ENCODE measurements around the gene RAPGEF2.

DNA sequence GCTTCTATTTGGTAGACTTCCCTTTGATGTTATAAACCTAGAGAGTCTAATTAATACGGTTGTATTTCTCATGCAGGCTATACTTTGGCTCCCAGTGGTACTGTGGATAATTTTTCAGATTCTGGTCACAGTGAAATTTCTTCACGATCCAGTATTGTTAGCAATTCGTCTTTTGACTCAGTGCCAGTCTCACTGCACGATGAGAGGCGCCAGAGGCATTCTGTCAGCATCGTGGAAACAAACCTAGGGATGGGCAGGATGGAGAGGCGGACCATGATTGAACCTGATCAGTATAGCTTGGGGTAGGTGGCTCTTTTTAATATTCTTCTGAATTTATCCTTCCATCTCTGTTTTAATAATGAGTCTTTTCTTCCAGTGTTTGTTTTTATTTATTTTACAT lies 249.7 kb downstream of the RAPGEF2 start:
- TF ChIP-seq, protein P1, sequence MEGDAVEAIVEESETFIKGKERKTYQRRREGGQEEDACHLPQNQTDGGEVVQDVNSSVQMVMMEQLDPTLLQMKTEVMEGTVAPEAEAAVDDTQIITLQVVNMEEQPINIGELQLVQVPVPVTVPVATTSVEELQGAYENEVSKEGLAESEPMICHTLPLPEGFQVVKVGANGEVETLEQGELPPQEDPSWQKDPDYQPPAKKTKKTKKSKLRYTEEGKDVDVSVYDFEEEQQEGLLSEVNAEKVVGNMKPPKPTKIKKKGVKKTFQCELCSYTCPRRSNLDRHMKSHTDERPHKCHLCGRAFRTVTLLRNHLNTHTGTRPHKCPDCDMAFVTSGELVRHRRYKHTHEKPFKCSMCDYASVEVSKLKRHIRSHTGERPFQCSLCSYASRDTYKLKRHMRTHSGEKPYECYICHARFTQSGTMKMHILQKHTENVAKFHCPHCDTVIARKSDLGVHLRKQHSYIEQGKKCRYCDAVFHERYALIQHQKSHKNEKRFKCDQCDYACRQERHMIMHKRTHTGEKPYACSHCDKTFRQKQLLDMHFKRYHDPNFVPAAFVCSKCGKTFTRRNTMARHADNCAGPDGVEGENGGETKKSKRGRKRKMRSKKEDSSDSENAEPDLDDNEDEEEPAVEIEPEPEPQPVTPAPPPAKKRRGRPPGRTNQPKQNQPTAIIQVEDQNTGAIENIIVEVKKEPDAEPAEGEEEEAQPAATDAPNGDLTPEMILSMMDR (IDR thresholded peaks at IDR 0.05), result no peak
- no peak for TF ChIP-seq ZFX (IDR thresholded peaks at IDR 0.05; ENCODE audit: borderline replicate concordance)

Data from 22Rv1 (cell line).